HEK293 (cell line): ENCODE data around the gene HIGD2A.

Experiments used
- CTCF ChIA-PET: fragments of 350-600 bp; formaldehyde crosslinking; extraction: SDS; loops from one replicate; lab custom pipeline; 2021; ENCODE audit warnings: antibody characterized with exemption; lab: Yijun Ruan, JAX
- POLR2A ChIA-PET: fragments of 300-600 bp; formaldehyde crosslinking; extraction: SDS; loops from one replicate; lab custom pipeline; 2020; ENCODE audit warnings: antibody characterized with exemption, inconsistent platforms; lab: Yijun Ruan, JAX
- H3K27ac ChIP-seq: fragments of 200-500 bp; sonication (Bioruptor generic); 2 replicates; pipeline ENCODE4 v1.5.1; 2014; ENCODE audit warnings: low read depth, low read length, control low read depth, inconsistent platforms; ENCODE audit errors: extremely low read depth
- H3K36me3 ChIP-seq, 2 experiments: fragments of 200-500 bp in 1 of 2; sonication (Bioruptor generic) in 1 of 2; 1 replicate in 1 of 2; 2 replicates in 1 of 2; pipeline ENCODE4 v1.5.1; 2014 to 2017; ENCODE audit warnings: inconsistent platforms in 2 of 2, low read length in 2 of 2; ENCODE audit not compliant: control insufficient read depth in 2 of 2, insufficient read depth in 1 of 2
- H3K4me1 ChIP-seq: fragments of 200-500 bp; sonication (Bioruptor generic); 2 replicates; pipeline ENCODE4 v1.5.1; 2014; ENCODE audit warnings: mild to moderate bottlenecking, low read length, inconsistent platforms; ENCODE audit not compliant: control insufficient read depth, insufficient read depth
- H3K4me3 ChIP-seq: 2 replicates; pipeline ENCODE4 v1.5.1; 2011; ENCODE audit warnings: low read depth, mild to moderate bottlenecking, control low read depth, low read length, moderate library complexity
- H3K9me3 ChIP-seq: fragments of 200-500 bp; sonication (Bioruptor generic); 2 replicates; pipeline ENCODE4 v1.5.1; 2014; ENCODE audit warnings: low read depth, low read length, inconsistent platforms; ENCODE audit not compliant: control insufficient read depth, insufficient read depth
- KLF7 ChIP-seq: fragments of 450-650 bp; formaldehyde crosslinking; IDR thresholded peaks from 2 replicates; pipeline ENCODE4 v1.5.1; 2016; ENCODE audit warnings: missing biosample characterization, missing genetic modification characterization, borderline replicate concordance
- PRDM6 ChIP-seq: fragments of 450-650 bp; formaldehyde crosslinking; IDR thresholded peaks from 2 replicates; pipeline ENCODE4 v1.5.1; 2017; ENCODE audit warnings: missing biosample characterization, missing genetic modification characterization
- SP7 ChIP-seq: fragments of 450-650 bp; formaldehyde crosslinking; IDR thresholded peaks from 2 replicates; pipeline ENCODE4 v1.5.1; 2016; ENCODE audit warnings: missing biosample characterization, missing genetic modification characterization
- ZFP41 ChIP-seq: fragments of 450-650 bp; formaldehyde crosslinking; IDR thresholded peaks from 2 replicates; pipeline ENCODE4 v1.5.1; 2016; ENCODE audit warnings: missing biosample characterization, missing genetic modification characterization, borderline replicate concordance
- ZNF112 ChIP-seq: fragments of 450-650 bp; formaldehyde crosslinking; IDR thresholded peaks from 2 replicates; pipeline ENCODE4 v1.5.0; 2017; ENCODE audit warnings: missing biosample characterization, missing genetic modification characterization
- ZNF121 ChIP-seq: fragments of 450-650 bp; formaldehyde crosslinking; IDR thresholded peaks from 2 replicates; pipeline ENCODE4 v1.5.1; 2016; ENCODE audit warnings: missing biosample characterization, missing genetic modification characterization
- ZNF169 ChIP-seq: fragments of 450-650 bp; formaldehyde crosslinking; IDR thresholded peaks from 2 replicates; pipeline ENCODE4 v1.5.1; 2016; ENCODE audit warnings: missing biosample characterization, missing genetic modification characterization
- ZNF211 ChIP-seq: fragments of 450-650 bp; formaldehyde crosslinking; IDR thresholded peaks from 2 replicates; pipeline ENCODE4 v1.5.1; 2016; ENCODE audit warnings: low read depth, missing biosample characterization, missing genetic modification characterization
- ZNF24 ChIP-seq: fragments of 450-650 bp; formaldehyde crosslinking; IDR thresholded peaks from 2 replicates; pipeline ENCODE4 v1.5.1; 2016; ENCODE audit warnings: missing biosample characterization, missing genetic modification characterization
- ZNF354C ChIP-seq: fragments of 450-650 bp; formaldehyde crosslinking; IDR thresholded peaks from 2 replicates; pipeline ENCODE4 v1.5.1; 2016; ENCODE audit warnings: missing biosample characterization, missing genetic modification characterization, low read depth, borderline replicate concordance
- ZNF391 ChIP-seq: fragments of 450-650 bp; formaldehyde crosslinking; IDR thresholded peaks from 2 replicates; pipeline ENCODE4 v1.5.1; 2016; ENCODE audit warnings: low read depth, missing biosample characterization, missing genetic modification characterization, borderline replicate concordance
- ZNF513 ChIP-seq: fragments of 450-650 bp; IDR thresholded peaks from 2 replicates; pipeline ENCODE4 v1.5.1; 2018; ENCODE audit warnings: missing biosample characterization, missing genetic modification characterization
- ZNF670 ChIP-seq: fragments of 450-650 bp; formaldehyde crosslinking; IDR thresholded peaks from 2 replicates; pipeline ENCODE4 v1.5.1; 2016; ENCODE audit warnings: missing biosample characterization, missing genetic modification characterization, low read depth
- ZNF837 ChIP-seq: fragments of 450-650 bp; formaldehyde crosslinking; IDR thresholded peaks from 2 replicates; pipeline ENCODE4 v1.5.1; 2016; ENCODE audit warnings: missing biosample characterization, missing genetic modification characterization
- TF ChIP-seq, protein P1 (sequence below): fragments of 450-650 bp; formaldehyde crosslinking; IDR thresholded peaks from 2 replicates; pipeline ENCODE4 v1.5.1; 2016; ENCODE audit warnings: missing biosample characterization, missing genetic modification characterization

Gene HIGD2A

GRCh38 chr5:176383248-176383905, 5.2 kb upstream of the HIGD2A start (continued):
- TF ChIP-seq, protein P1, sequence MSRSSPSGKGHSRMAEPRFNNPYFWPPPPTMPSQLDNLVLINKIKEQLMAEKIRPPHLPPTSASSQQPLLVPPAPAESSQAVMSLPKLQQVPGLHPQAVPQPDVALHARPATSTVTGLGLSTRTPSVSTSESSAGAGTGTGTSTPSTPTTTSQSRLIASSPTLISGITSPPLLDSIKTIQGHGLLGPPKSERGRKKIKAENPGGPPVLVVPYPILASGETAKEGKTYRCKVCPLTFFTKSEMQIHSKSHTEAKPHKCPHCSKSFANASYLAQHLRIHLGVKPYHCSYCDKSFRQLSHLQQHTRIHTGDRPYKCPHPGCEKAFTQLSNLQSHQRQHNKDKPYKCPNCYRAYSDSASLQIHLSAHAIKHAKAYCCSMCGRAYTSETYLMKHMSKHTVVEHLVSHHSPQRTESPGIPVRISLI (tag by site-specific recombination): no peak
- TF ChIP-seq ZNF169 (tag by site-specific recombination): no peak

DNA sequence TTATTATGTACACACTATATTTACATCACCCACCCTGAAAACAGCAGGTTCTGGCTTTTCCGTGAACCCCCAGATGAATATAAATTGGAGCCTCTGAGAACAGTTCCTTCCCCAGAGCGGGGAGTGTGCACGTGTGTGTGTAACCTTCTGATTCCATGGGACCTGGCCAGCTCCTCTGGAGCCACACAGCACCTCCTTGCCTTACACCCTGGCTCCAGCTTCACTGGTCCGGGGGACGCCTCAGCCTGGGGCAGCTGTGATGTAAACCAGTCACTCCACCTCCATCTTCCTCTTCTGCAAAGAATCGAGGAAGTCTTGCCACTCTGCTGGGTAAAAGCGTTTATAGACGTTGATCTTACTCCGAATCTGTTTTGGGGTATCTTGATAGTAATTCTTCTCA, 4.6 kb upstream of the HIGD2A start:
- Histone ChIP-seq H3K9me3 (no peaks in the 10 kb centered on the region), H3K4me1 (no peaks in the 10 kb centered on the region), H3K27ac (no peak overlapping the region), H3K4me3 (no peak overlapping the region), H3K36me3 (peaks cover 0 to 70% of the 10 kb centered on the region in 2 experiments; a peak in 2 of 3 replicates)
- CTCF ChIA-PET: no interaction called here
- POLR2A ChIA-PET: interaction anchor here (1.2 kb wide), 1 partner anchor 22 kb away, joined by 3 read pairs; no protein-coding TSS in a partner anchor
- TF ChIP-seq ZNF354C (tag by site-specific recombination) (no peak), KLF7 (no peak), SP7 (tag by site-specific recombination) (no peak), ZNF24 (tag by site-specific recombination) (no peak)
- TF ChIP-seq, protein P1 (tag by site-specific recombination): no peak
- TF ChIP-seq, all 188 proteins: peak for 0

GRCh38 chr5:176384366-176384930, 4.1 kb upstream of the HIGD2A start:
- TF ChIP-seq ZNF211 (tag by site-specific recombination): no peak
- TF ChIP-seq ZNF112: no peak
- TF ChIP-seq PRDM6: no peak
- TF ChIP-seq ZNF391 (tag by site-specific recombination): no peak
- TF ChIP-seq ZFP41 (tag by site-specific recombination): no peak
- TF ChIP-seq ZNF513 (tag by site-specific recombination): no peak
- TF ChIP-seq ZNF121 (tag by site-specific recombination): no peak
- TF ChIP-seq ZNF670 (tag by site-specific recombination): no peak
- no peak for TF ChIP-seq ZNF837
- no peaks in the 10 kb centered on the region for H3K4me1 ChIP-seq
- no peak overlapping the region for H3K4me3 ChIP-seq
- ChIA-PET CTCF (no interaction called here), POLR2A (no interaction called here)
- peaks cover 0 to 68% of the 10 kb centered on the region in 2 experiments; a peak in 2 of 3 replicates for H3K36me3 ChIP-seq
- no peak overlapping the region for H3K27ac ChIP-seq
- H3K9me3 ChIP-seq: no peaks in the 10 kb centered on the region
